BLaER1 (cell line): ENCODE measurements around the gene TNNI3K.

ENCODE experiments used
- H3K27ac ChIP-seq: shearing (Covaris generic); formaldehyde crosslinking; 2 replicates; pipeline ENCODE4 v1.8.1; 2022
- H3K27me3 ChIP-seq: shearing (Covaris generic); formaldehyde crosslinking; 2 replicates; pipeline ENCODE4 v1.8.1; 2022
- H3K36me3 ChIP-seq: shearing (Covaris generic); formaldehyde crosslinking; 2 replicates; pipeline ENCODE4 v1.8.1; 2022
- H3K4me1 ChIP-seq: shearing (Covaris generic); formaldehyde crosslinking; 2 replicates; pipeline ENCODE4 v1.8.1; 2022
- H3K4me2 ChIP-seq: shearing (Covaris generic); formaldehyde crosslinking; 2 replicates; pipeline ENCODE4 v1.8.1; 2022
- H3K4me3 ChIP-seq: shearing (Covaris generic); formaldehyde crosslinking; 2 replicates; pipeline ENCODE4 v1.8.1; 2022
- H3K9ac ChIP-seq: shearing (Covaris generic); formaldehyde crosslinking; 2 replicates; pipeline ENCODE4 v1.8.1; 2022
- H3K9me3 ChIP-seq: shearing (Covaris generic); formaldehyde crosslinking; 2 replicates; pipeline ENCODE4 v1.8.1; 2022
- H4K20me1 ChIP-seq: shearing (Covaris generic); formaldehyde crosslinking; 2 replicates; pipeline ENCODE4 v1.8.1; 2022
- Cebpa-rat ChIP-seq: shearing (Covaris generic); IDR thresholded peaks from 2 replicates; pipeline ENCODE4 v1.8.1; 2022

Gene TNNI3K

GRCh38 chr1:74505928-74506710 lies 270.9 kb downstream of the TNNI3K start:
- H4K20me1 ChIP-seq, result no peaks in the 10 kb centered on the region
- H3K36me3 ChIP-seq, result no peaks in the 10 kb centered on the region
- H3K27me3 ChIP-seq, result no peaks in the 10 kb centered on the region
- H3K27ac ChIP-seq, result no peak overlapping the region
- no peak overlapping the region for H3K9ac ChIP-seq
- no peaks in the 10 kb centered on the region for H3K9me3 ChIP-seq
- no peak for TF ChIP-seq Cebpa-rat
- H3K4me2 ChIP-seq, result no peak overlapping the region
- no peak overlapping the region for H3K4me3 ChIP-seq
- H3K4me1 ChIP-seq, result no peaks in the 10 kb centered on the region

- Histone ChIP-seq H3K9ac (no peak overlapping the region), H4K20me1 (no peaks in the 10 kb centered on the region), H3K4me2 (no peak overlapping the region), H3K4me1 (no peaks in the 10 kb centered on the region), H3K4me3 (no peak overlapping the region), H3K36me3 (no peaks in the 10 kb centered on the region), H3K9me3 (no peaks in the 10 kb centered on the region), H3K27ac (no peak overlapping the region), H3K27me3 (no peaks in the 10 kb centered on the region)
- TF ChIP-seq Cebpa-rat, result no peak
Observed at GRCh38 chr1:74508449-74508848, 273.3 kb downstream of the TNNI3K start.

- H4K20me1 ChIP-seq, result no peaks in the 10 kb centered on the region
- no peaks in the 10 kb centered on the region for H3K27me3 ChIP-seq
- no peaks in the 10 kb centered on the region for H3K4me1 ChIP-seq
- no peaks in the 10 kb centered on the region for H3K9me3 ChIP-seq
- no peak within 1 kb of the TSS for H3K4me3 ChIP-seq
- no peak within 1 kb of the TSS for H3K4me2 ChIP-seq
- no peak within 1 kb of the TSS for H3K9ac ChIP-seq
- H3K27ac ChIP-seq, result no peak within 1 kb of the TSS
- no peaks in the 10 kb centered on the region for H3K36me3 ChIP-seq
- TF ChIP-seq Cebpa-rat, result no peak
Observed at GRCh38 chr1:74512170-74512915, 277.2 kb downstream of the TNNI3K start, which contains the start of gene LRRC53. LRRC53 (minus strand) TSS chr1:74512611; CDS start chr1:74483349, 29,262 bp downstream.

- no peak overlapping the region for H3K4me3 ChIP-seq
- H3K27me3 ChIP-seq, result no peaks in the 10 kb centered on the region
- H3K9ac ChIP-seq, result no peak overlapping the region
- H3K36me3 ChIP-seq, result no peaks in the 10 kb centered on the region
- H4K20me1 ChIP-seq, result no peaks in the 10 kb centered on the region
- H3K4me2 ChIP-seq, result no peak overlapping the region
- no peak for TF ChIP-seq Cebpa-rat
- no peaks in the 10 kb centered on the region for H3K4me1 ChIP-seq
- H3K27ac ChIP-seq, result no peak overlapping the region
- H3K9me3 ChIP-seq, result no peaks in the 10 kb centered on the region
Observed at GRCh38 chr1:74513411-74514300, 278.5 kb downstream of the TNNI3K start.

- no peak overlapping the region for H3K27ac ChIP-seq
- H3K4me1 ChIP-seq, result no peaks in the 10 kb centered on the region
- H3K4me2 ChIP-seq, result no peak overlapping the region
- H3K27me3 ChIP-seq, result no peaks in the 10 kb centered on the region
- H4K20me1 ChIP-seq, result no peaks in the 10 kb centered on the region
- H3K36me3 ChIP-seq, result no peaks in the 10 kb centered on the region
- no peaks in the 10 kb centered on the region for H3K9me3 ChIP-seq
- no peak for TF ChIP-seq Cebpa-rat
- no peak overlapping the region for H3K4me3 ChIP-seq
- no peak overlapping the region for H3K9ac ChIP-seq
Observed at GRCh38 chr1:74517599-74518051, 282.4 kb downstream of the TNNI3K start.

GRCh38 chr1:74522148-74522547 lies 287.0 kb downstream of the TNNI3K start:
- Histone ChIP-seq H3K27me3 (no peaks in the 10 kb centered on the region), H3K4me2 (no peak overlapping the region), H3K9me3 (no peaks in the 10 kb centered on the region), H3K4me1 (no peaks in the 10 kb centered on the region), H3K27ac (no peak overlapping the region), H3K36me3 (no peaks in the 10 kb centered on the region), H3K9ac (no peak overlapping the region), H4K20me1 (no peaks in the 10 kb centered on the region), H3K4me3 (no peak overlapping the region)
- no peak for TF ChIP-seq Cebpa-rat

- H3K27me3 ChIP-seq, result no peaks in the 10 kb centered on the region
- no peak for TF ChIP-seq Cebpa-rat
- no peak overlapping the region for H3K27ac ChIP-seq
- no peak overlapping the region for H3K4me2 ChIP-seq
- H3K4me1 ChIP-seq, result no peaks in the 10 kb centered on the region
- H3K9ac ChIP-seq, result no peak overlapping the region
- H3K36me3 ChIP-seq, result no peaks in the 10 kb centered on the region
- H3K9me3 ChIP-seq, result no peaks in the 10 kb centered on the region
- no peaks in the 10 kb centered on the region for H4K20me1 ChIP-seq
- H3K4me3 ChIP-seq, result no peak overlapping the region
Observed at GRCh38 chr1:74523873-74524480, 288.8 kb downstream of the TNNI3K start.

- Histone ChIP-seq H3K4me3 (no peak overlapping the region), H3K36me3 (no peaks in the 10 kb centered on the region), H3K4me1 (no peaks in the 10 kb centered on the region), H3K27ac (no peak overlapping the region), H3K9me3 (no peaks in the 10 kb centered on the region), H3K4me2 (no peak overlapping the region), H3K9ac (no peak overlapping the region), H4K20me1 (no peaks in the 10 kb centered on the region), H3K27me3 (no peaks in the 10 kb centered on the region)
- TF ChIP-seq Cebpa-rat, result no peak
Observed at GRCh38 chr1:74526708-74527107, 291.5 kb downstream of the TNNI3K start.

- no peaks in the 10 kb centered on the region for H3K36me3 ChIP-seq
- H3K9me3 ChIP-seq, result no peaks in the 10 kb centered on the region
- no peaks in the 10 kb centered on the region for H3K27me3 ChIP-seq
- no peak overlapping the region for H3K9ac ChIP-seq
- H3K27ac ChIP-seq, result no peak overlapping the region
- no peak for TF ChIP-seq Cebpa-rat
- no peak overlapping the region for H3K4me3 ChIP-seq
- H4K20me1 ChIP-seq, result no peaks in the 10 kb centered on the region
- H3K4me1 ChIP-seq, result no peaks in the 10 kb centered on the region
- no peak overlapping the region for H3K4me2 ChIP-seq
Observed at GRCh38 chr1:74528123-74528522, 292.9 kb downstream of the TNNI3K start.
